Activated T-helper 2 cell treated with anti-CD3 and anti-CD28 coated beads, Interferon-gamma antibody, Interleukin-2, Interleukin-4, amounts not matched to agents 10 μg/mL and 5 μg/mL and 100 μg/mL, durations not matched to agents 14 hours and 24 hours and 36 hours (primary cell): Measurements from ENCODE around the gene ZCCHC10. TPM values are rescaled to one million over a fixed set of nuclear protein-coding genes. Genes with fewer than 3 reads are reported as not detected.
A peak's percentile ranks its signal among the peaks of the same experiment; 100 is the strongest.
"Not testable (repeated sequence)": the region's sequence is repeated elsewhere in the genome, so short reads cannot be mapped to it uniquely, and the experiment has no call there.

Source experiments
- DNase-seq: peaks from one replicate; pipeline ENCODE4 v3.0.0; 2021; ENCODE audit warnings: low spot score
- H3K27ac Mint-ChIP-seq: one replicate; pipeline ENCODE4 v1.8.0; 2021; ENCODE audit warnings: mixed read lengths
- H3K27me3 Mint-ChIP-seq: one replicate; pipeline ENCODE4 v1.8.0; 2021; ENCODE audit warnings: low read depth, mixed read lengths
- H3K36me3 Mint-ChIP-seq: one replicate; pipeline ENCODE4 v1.8.0; 2021; ENCODE audit warnings: low read depth, mixed read lengths
- H3K4me1 Mint-ChIP-seq: one replicate; pipeline ENCODE4 v1.8.0; 2021; ENCODE audit warnings: low read depth, mixed read lengths
- H3K4me3 Mint-ChIP-seq: one replicate; pipeline ENCODE4 v1.8.0; 2021; ENCODE audit warnings: low read depth, mild to moderate bottlenecking, moderate library complexity, mixed read lengths
- H3K9me3 Mint-ChIP-seq: one replicate; pipeline ENCODE4 v1.8.0; 2021; ENCODE audit warnings: mixed read lengths
- intact Hi-C: fragments of 100-400 bp; cut with micrococcal nuclease; formaldehyde crosslinking; loops from one replicate; pipeline ENCODE4 v1.15.1; 2023
- total RNA-seq: library from RNA; stranded (reverse); gene quantifications from 2 replicates; pipeline ENCODE4 v1.2.3, GENCODE V29; 2022

ZCCHC10 gene
- total RNA-seq, 1 donor from 2014 or later, result 35.7 TPM

- peak; percentile 54 for DNase-seq
- Mint-ChIP-seq H3K27ac (peak overlapping the region; percentile 99), H3K9me3 (no peaks in the 10 kb centered on the region), H3K4me3 (peak overlapping the region; percentile 84), H3K27me3 (no peaks in the 10 kb centered on the region), H3K4me1 (peaks cover 31% of the 10 kb centered on the region), H3K36me3 (peaks cover 37% of the 10 kb centered on the region)
- intact Hi-C loops, result loop anchor here (1.0 to 10.0 kb wide), 2 partner anchors 90 to 558 kb away; partner anchors contain the start of gene IRF1
These were observed 26.2 kb upstream of the ZCCHC10 start for GRCh38 chr5:133052317-133053175.

- intact Hi-C loops, result loop anchor here (1.0 to 10.0 kb wide), 4 partner anchors 25 to 557 kb away; partner anchors contain the start of genes GDF9, IRF1, UQCRQ and ZCCHC10
- Mint-ChIP-seq H3K4me3 (peak within 1 kb of the TSS; percentile 84), H3K36me3 (peaks cover 37% of the 10 kb centered on the region)
These were observed 25.4 kb upstream of the ZCCHC10 start, which contains the start of gene HSPA4 for GRCh38 chr5:133051542-133052316. Gene HSPA4, plus strand, starts transcription at chr5:133052013. Its CDS starts 238 bp downstream, at chr5:133052251.

DNA sequence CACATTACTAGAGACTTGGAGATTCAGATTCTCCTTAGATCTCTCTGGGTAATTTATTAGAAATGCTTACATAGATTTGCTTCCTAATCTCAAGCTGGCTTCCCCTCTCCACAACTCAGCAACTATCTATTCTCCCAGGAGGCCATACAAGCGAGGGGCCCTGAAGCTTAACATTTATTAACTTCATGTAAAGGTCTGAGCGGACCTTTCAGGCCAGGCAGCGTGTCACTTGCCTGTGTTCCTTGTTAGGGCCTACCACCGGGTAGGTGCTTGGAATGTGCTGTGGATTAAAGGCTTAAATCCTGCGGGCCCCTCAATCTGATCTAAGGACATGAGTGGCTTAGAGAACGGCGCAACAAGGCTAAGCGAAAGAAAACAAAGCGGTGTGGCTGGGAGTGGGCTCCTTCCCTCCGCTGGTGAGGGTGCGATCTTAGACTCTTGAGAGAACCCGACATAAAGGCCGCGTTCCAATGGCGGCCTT is 24.8 kb upstream of the ZCCHC10 start:
- peaks cover 30% of the 10 kb centered on the region for H3K4me1 Mint-ChIP-seq
- DNase-seq, result no peak
- peak overlapping the region; percentile 99 for H3K27ac Mint-ChIP-seq
- no peaks in the 10 kb centered on the region for H3K9me3 Mint-ChIP-seq
- H3K27me3 Mint-ChIP-seq, result no peaks in the 10 kb centered on the region
- H3K36me3 Mint-ChIP-seq, result peaks cover 36% of the 10 kb centered on the region
- intact Hi-C loops, result loop anchor here (1.0 to 10.0 kb wide), 3 partner anchors 25 to 556 kb away; partner anchors contain the start of genes GDF9, IRF1, UQCRQ and ZCCHC10
- peak overlapping the region; percentile 84 for H3K4me3 Mint-ChIP-seq

More at GRCh38 chr5:133051542-133052316, 25.4 kb upstream of the ZCCHC10 start, which contains the start of gene HSPA4:
- Mint-ChIP-seq H3K27ac (peak within 1 kb of the TSS; percentile 99), H3K4me1 (peaks cover 30% of the 10 kb centered on the region), H3K27me3 (no peaks in the 10 kb centered on the region), H3K9me3 (no peaks in the 10 kb centered on the region)
- peak; percentile 97 for DNase-seq

DNA sequence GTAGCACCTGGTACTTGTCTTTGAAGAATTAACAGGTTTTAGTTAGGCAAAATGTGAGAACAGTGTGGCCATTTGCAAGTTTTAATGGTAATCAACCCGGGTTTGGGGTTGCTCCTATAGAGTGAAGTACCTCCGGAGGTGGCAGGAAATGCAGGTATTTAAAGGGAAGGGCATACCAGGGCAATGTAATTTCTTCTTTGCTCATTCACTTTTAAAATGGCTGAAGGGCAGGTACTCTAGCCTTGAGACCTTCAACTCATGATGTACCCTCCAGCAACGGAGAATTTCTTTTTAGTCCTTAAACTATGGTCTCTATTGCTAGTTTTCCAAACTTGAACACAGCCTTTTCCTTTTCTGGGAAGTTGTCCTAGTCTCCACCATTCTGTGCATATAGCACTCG is 24.2 kb upstream of the ZCCHC10 start:
- Mint-ChIP-seq H3K27me3 (no peaks in the 10 kb centered on the region), H3K4me3 (peak overlapping the region; percentile 84), H3K9me3 (no peaks in the 10 kb centered on the region), H3K27ac (peak overlapping the region; percentile 99), H3K36me3 (peaks cover 31% of the 10 kb centered on the region), H3K4me1 (peaks cover 25% of the 10 kb centered on the region)
- no peak for DNase-seq
- intact Hi-C loops, result loop anchor here (10.0 kb wide), 1 partner anchor 556 kb away; the partner anchor contains the start of gene IRF1

DNA sequence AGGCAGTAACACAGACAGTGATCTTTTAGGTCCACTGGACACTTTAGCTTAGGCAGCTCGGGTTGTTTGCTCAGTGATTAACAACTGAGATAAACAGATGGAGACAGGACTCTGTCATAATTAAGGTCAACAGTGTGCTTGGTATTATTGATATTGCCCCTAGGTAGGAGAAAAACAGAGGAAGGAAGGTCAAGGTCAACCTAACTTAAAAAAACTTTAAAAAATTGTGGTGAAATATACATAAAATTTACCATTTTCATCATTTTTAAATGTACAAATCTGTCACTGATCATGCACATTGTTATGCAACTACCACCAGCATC is 23.3 kb upstream of the ZCCHC10 start:
- no peaks in the 10 kb centered on the region for H3K9me3 Mint-ChIP-seq
- no peak for DNase-seq
- H3K4me3 Mint-ChIP-seq, result peak overlapping the region; percentile 54
- H3K36me3 Mint-ChIP-seq, result peaks cover 23% of the 10 kb centered on the region
- H3K27me3 Mint-ChIP-seq, result no peaks in the 10 kb centered on the region
- no peak overlapping the region for H3K27ac Mint-ChIP-seq
- H3K4me1 Mint-ChIP-seq, result peaks cover 17% of the 10 kb centered on the region
- intact Hi-C loops, result loop anchor here (10.0 kb wide), 1 partner anchor 555 kb away; the partner anchor contains the start of gene IRF1

- H3K9me3 Mint-ChIP-seq, result no peaks in the 10 kb centered on the region
- peaks cover 18% of the 10 kb centered on the region for H3K36me3 Mint-ChIP-seq
- peak overlapping the region; percentile 54 for H3K4me3 Mint-ChIP-seq
- H3K27ac Mint-ChIP-seq, result no peak overlapping the region
- DNase-seq, result no peak
- intact Hi-C loops, result no loop called here
- peaks cover 14% of the 10 kb centered on the region for H3K4me1 Mint-ChIP-seq
- no peaks in the 10 kb centered on the region for H3K27me3 Mint-ChIP-seq
These were observed 22.8 kb upstream of the ZCCHC10 start for GRCh38 chr5:133048993-133049725.

- H3K36me3 Mint-ChIP-seq, result peaks cover 2% of the 10 kb centered on the region
- H3K9me3 Mint-ChIP-seq, result no peaks in the 10 kb centered on the region
- H3K27ac Mint-ChIP-seq, result no peak overlapping the region
- H3K4me1 Mint-ChIP-seq, result peaks cover 15% of the 10 kb centered on the region
- no peaks in the 10 kb centered on the region for H3K27me3 Mint-ChIP-seq
- no peak overlapping the region for H3K4me3 Mint-ChIP-seq
- no peak for DNase-seq
- intact Hi-C loops, result no loop called here
These were observed 21.1 kb upstream of the ZCCHC10 start for GRCh38 chr5:133047404-133047803.

DNA sequence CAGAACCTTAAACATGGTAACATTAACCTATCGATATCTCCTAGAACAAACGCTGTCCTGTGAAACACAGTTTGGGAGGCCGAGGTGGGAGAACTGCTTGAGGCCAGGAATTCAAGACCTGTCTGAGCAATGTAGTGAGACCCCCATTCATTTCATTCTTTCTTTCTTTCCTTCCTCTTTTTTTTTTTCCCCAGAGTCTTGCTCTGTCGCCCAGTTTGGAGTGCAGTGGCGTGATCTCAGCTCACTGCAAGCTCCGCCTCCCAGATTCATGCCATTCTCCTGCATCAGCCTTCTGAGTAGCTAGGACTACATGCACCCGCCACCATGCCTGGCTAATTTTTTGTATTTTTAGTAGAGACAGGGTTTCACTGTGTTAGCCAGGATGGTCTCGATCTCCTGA is 20.2 kb upstream of the ZCCHC10 start:
- H3K4me1 Mint-ChIP-seq, result peaks cover 15% of the 10 kb centered on the region
- intact Hi-C loops, DNase-seq, H3K27me3 Mint-ChIP-seq, H3K27ac Mint-ChIP-seq, H3K36me3 Mint-ChIP-seq, H3K4me3 Mint-ChIP-seq, H3K9me3 Mint-ChIP-seq: not testable (repeated sequence)

- Mint-ChIP-seq H3K4me3 (no peak overlapping the region), H3K36me3 (no peaks in the 10 kb centered on the region), H3K27ac (no peak overlapping the region), H3K4me1 (peaks cover 1% of the 10 kb centered on the region), H3K9me3 (no peaks in the 10 kb centered on the region), H3K27me3 (no peaks in the 10 kb centered on the region)
- intact Hi-C loops, result no loop called here
- DNase-seq, result no peak
These were observed 15.6 kb upstream of the ZCCHC10 start for GRCh38 chr5:133041910-133042309.

- intact Hi-C loops, result no loop called here
- Mint-ChIP-seq H3K27me3 (no peaks in the 10 kb centered on the region), H3K36me3 (no peaks in the 10 kb centered on the region), H3K27ac (no peak overlapping the region), H3K4me1 (peaks cover 1% of the 10 kb centered on the region), H3K9me3 (no peaks in the 10 kb centered on the region), H3K4me3 (no peak overlapping the region)
- no peak for DNase-seq
These were observed 14.9 kb upstream of the ZCCHC10 start for GRCh38 chr5:133041157-133041784.

DNA sequence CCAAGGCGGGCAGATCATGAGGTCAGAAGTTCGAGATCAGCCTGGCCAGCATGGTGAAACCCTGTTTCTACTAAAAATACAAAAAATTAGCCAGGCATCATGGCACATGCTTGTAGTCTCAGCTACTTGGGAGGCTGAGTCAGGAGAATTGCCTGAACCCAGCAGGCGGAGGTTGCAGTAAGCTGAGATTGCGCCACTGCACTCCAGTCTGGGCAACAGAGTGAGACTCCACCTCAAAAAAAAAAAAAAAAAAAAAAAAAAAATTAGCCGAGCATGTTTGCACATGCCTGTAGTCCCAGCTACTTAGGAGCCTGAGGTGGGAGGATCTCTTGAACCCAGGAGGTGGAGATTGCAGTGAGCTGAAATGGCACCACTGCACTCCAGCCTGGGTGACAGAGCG is 10.3 kb upstream of the ZCCHC10 start:
- H3K4me3 Mint-ChIP-seq, result not testable (repeated sequence)

GRCh38 chr5:133035224-133035623 is 8.9 kb upstream of the ZCCHC10 start:
- Mint-ChIP-seq H3K4me3 (no peak overlapping the region), H3K4me1 (peaks cover 8% of the 10 kb centered on the region), H3K27me3 (peaks cover 3% of the 10 kb centered on the region), H3K9me3 (no peaks in the 10 kb centered on the region), H3K36me3 (no peaks in the 10 kb centered on the region), H3K27ac (no peak overlapping the region)
- DNase-seq, result no peak
- intact Hi-C loops, result no loop called here

More for the DNA sequence above, 10.3 kb upstream of the ZCCHC10 start:
- H3K9me3 Mint-ChIP-seq, H3K27ac Mint-ChIP-seq, DNase-seq, intact Hi-C loops, H3K4me1 Mint-ChIP-seq, H3K27me3 Mint-ChIP-seq, H3K36me3 Mint-ChIP-seq: not testable (repeated sequence)
